Upper lobe of left lung (tissue), 6 donors: Measurements from ENCODE around the gene UTF1. TPM values are rescaled to one million over a fixed set of nuclear protein-coding genes. Genes with fewer than 3 reads are reported as not detected.

Source experiments
- ATAC-seq, 2 donors: fragments of 200-7000 bp; cut with Tn5 transposase; one replicate each; pipeline ENCODE4 v1.9.1; 2022; ENCODE audit warnings: mild to moderate bottlenecking in 2 of 2, moderate library complexity in 2 of 2; ENCODE audit not compliant: low FRiP score in 2 of 2
- DNase-seq, 2 donors: peaks; one replicate each; pipeline ENCODE4 v3.0.0-alpha.2; 2019 to 2020
- H3K27ac ChIP-seq, 4 donors: fragments of 200-600 bp; sonication (generic); one replicate each; pipeline ENCODE4 v1.5.1; 2016 to 2019
- H3K27me3 ChIP-seq, 4 donors: fragments of 200-600 bp; sonication (generic); one replicate each; pipeline ENCODE4 v1.5.1; 2017 to 2019
- H3K36me3 ChIP-seq, 4 donors: fragments of 200-600 bp; sonication (generic); one replicate each; pipeline ENCODE4 v1.5.1; 2016 to 2019
- H3K4me1 ChIP-seq, 4 donors: fragments of 200-600 bp; sonication (generic); one replicate each; pipeline ENCODE4 v1.5.1; 2018 to 2019
- H3K4me3 ChIP-seq, 4 donors: fragments of 200-600 bp; sonication (generic); one replicate each; pipeline ENCODE4 v1.5.1; 2017 to 2019; ENCODE audit warnings: mild to moderate bottlenecking in 2 of 4, moderate library complexity in 1 of 4
- H3K9me3 ChIP-seq, 4 donors: fragments of 200-600 bp; sonication (generic); one replicate each; pipeline ENCODE4 v1.5.1; 2018 to 2019
- EP300 ChIP-seq, 4 donors: sonication (generic); formaldehyde crosslinking; IDR thresholded peaks; one replicate each; pipeline ENCODE4 v1.5.1; 2017; ENCODE audit warnings: antibody characterized with exemption in 4 of 4, control low read depth in 2 of 4
- POLR2A ChIP-seq, 4 donors: fragments of 450-650 bp; IDR thresholded peaks; one replicate each; pipeline ENCODE4 v1.5.1; 2016 to 2017; ENCODE audit warnings: antibody characterized with exemption in 4 of 4, mild to moderate bottlenecking in 2 of 4
- POLR2AphosphoS5 ChIP-seq, 2 donors: sonication (generic); formaldehyde crosslinking; IDR thresholded peaks; one replicate each; pipeline ENCODE4 v1.5.1; 2017; ENCODE audit warnings: antibody characterized with exemption in 2 of 2
- WGBS, 2 donors: methylation state at CpG; one replicate each; pipeline ENCODE4 v1.1.5; 2017 to 2018; 5-methylcytosine and 5-hydroxymethylcytosine counted together
- total RNA-seq, 6 donors: library from RNA; depleted of rRNA in 4 of 6; stranded (reverse); fragments of >200 nt in 4 of 6; gene quantifications; one replicate each; pipeline versions ENCODE4 v1.1.0 to v1.2.1, GENCODE V29; 2016 to 2021
- TF ChIP-seq, protein P1 (sequence below), 6 experiments: fragments of 450-650 bp in 4 of 6; fragments of 200-600 bp in 2 of 6; sonication (generic) in 2 of 6; IDR thresholded peaks; one replicate each; pipeline ENCODE4 v1.5.1; 2016 to 2019; ENCODE audit warnings: antibody characterized with exemption in 6 of 6
- donor health status: DM: no; HTN: no; CAD: no; lungs with moderate emphysema.
- donor health status: DM: no; HTN: yes; CAD: no; lungs with severe emphysema.

UTF1 gene
- total RNA-seq, 6 donors from 2014 or later = 0.26 to 0.37 TPM; not detected in 4

DNA sequence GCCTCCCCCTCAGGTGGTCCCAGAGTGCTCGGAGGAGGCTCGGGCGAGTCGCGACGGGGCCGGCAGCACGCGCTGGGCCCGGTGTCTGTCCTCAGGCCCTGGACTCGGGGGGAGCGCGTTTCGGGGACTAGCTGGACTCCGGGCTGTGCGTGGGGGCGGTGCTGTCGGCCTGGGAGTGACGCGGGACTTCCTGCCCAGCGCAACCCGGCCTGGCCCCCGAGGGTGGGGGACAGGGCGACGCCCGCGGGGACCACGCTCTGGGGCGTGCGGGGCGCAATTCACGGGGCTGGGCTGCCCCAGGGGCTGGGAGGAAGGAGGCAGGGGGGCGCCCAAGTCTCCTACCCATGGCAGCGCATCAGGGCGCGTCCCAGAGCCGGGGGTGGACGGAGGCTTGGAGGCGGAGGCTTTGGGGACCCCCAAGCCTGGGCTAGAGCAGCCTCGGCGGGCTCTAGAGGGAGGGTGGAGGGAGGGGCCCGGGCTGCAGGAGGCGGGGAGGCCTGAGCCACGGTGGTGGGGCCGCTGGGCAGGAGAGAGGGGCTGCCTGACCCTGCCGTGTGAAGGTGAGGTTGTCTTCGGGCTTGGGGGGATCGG, 5.3 kb downstream of the UTF1 start:
- no peaks in the 10 kb centered on the region for H3K36me3 ChIP-seq
- H3K4me3 ChIP-seq = peak overlapping the region in 3 of 4 donors; percentile 30 to 46 (median 43)
- peak; percentile 46 to 90 for DNase-seq
- 0 to 5% methylated on average over 1 to 11 of the region's 48 CpGs for WGBS, 2 donors
- TF ChIP-seq, protein P1, sequence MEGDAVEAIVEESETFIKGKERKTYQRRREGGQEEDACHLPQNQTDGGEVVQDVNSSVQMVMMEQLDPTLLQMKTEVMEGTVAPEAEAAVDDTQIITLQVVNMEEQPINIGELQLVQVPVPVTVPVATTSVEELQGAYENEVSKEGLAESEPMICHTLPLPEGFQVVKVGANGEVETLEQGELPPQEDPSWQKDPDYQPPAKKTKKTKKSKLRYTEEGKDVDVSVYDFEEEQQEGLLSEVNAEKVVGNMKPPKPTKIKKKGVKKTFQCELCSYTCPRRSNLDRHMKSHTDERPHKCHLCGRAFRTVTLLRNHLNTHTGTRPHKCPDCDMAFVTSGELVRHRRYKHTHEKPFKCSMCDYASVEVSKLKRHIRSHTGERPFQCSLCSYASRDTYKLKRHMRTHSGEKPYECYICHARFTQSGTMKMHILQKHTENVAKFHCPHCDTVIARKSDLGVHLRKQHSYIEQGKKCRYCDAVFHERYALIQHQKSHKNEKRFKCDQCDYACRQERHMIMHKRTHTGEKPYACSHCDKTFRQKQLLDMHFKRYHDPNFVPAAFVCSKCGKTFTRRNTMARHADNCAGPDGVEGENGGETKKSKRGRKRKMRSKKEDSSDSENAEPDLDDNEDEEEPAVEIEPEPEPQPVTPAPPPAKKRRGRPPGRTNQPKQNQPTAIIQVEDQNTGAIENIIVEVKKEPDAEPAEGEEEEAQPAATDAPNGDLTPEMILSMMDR (IDR thresholded peaks at IDR 0.05) = no peak
- TF ChIP-seq POLR2AphosphoS5 (IDR thresholded peaks at IDR 0.05) (no peak), POLR2A (IDR thresholded peaks at IDR 0.05) (peak in 1 of 4 donors; percentile 48), EP300 (IDR thresholded peaks at IDR 0.05) (no peak)
- peaks cover 2 to 65% (median 39%) of the 10 kb centered on the region in 4 donors for H3K27me3 ChIP-seq
- H3K27ac ChIP-seq = peak overlapping the region; percentile 51 to 73 (median 64)
- peak in 1 of 2 donors; percentile 72 for ATAC-seq
- H3K9me3 ChIP-seq = no peaks in the 10 kb centered on the region
- H3K4me1 ChIP-seq = peaks cover 22 to 45% (median 32%) of the 10 kb centered on the region in 4 donors

DNA sequence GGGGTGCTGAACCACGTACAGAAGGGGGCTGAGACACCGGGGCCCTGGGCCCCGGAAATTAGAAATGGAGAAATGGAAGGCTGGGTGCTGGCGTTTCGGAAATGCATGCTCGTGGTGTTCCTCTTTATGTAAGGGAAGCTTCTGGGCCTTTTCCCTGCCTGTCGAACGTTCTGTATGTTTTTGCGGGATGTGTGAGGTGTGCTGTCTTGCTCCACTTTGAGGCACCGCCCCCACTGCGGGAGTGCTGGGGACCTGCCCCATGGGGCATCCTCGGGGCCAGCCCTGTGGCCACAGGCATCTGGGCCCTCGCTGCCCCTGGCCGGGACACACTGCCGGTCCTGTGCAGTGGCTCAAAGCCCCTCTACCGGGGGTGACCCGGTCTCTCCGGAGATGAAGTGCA, 5.9 kb downstream of the UTF1 start:
- Histone ChIP-seq H3K4me1 (peaks cover 18 to 44% (median 31%) of the 10 kb centered on the region in 4 donors), H3K27ac (peak overlapping the region in 3 of 4 donors; percentile 43 to 64 (median 51)), H3K36me3 (no peaks in the 10 kb centered on the region), H3K4me3 (peak overlapping the region in 3 of 4 donors; percentile 30 to 46 (median 43)), H3K9me3 (no peaks in the 10 kb centered on the region), H3K27me3 (peaks cover 2 to 61% (median 36%) of the 10 kb centered on the region in 4 donors)
- DNase-seq = peak in 1 of 2 donors; percentile 84
- no peak for TF ChIP-seq POLR2AphosphoS5 (IDR thresholded peaks at IDR 0.05)
- TF ChIP-seq POLR2A (IDR thresholded peaks at IDR 0.05) = no peak
- TF ChIP-seq, protein P1 (IDR thresholded peaks at IDR 0.05) = no peak
- TF ChIP-seq EP300 (IDR thresholded peaks at IDR 0.05) = no peak
- WGBS, 2 donors = 0 to 3% methylated on average over 9 to 15 of the region's 18 CpGs
- peak in 1 of 2 donors; percentile 18 for ATAC-seq

- peak in 1 of 2 donors; percentile 88 for DNase-seq
- H3K4me1 ChIP-seq = peaks cover 18 to 46% (median 37%) of the 10 kb centered on the region in 4 donors
- peak overlapping the region in 3 of 4 donors; percentile 30 to 46 (median 43) for H3K4me3 ChIP-seq
- no peaks in the 10 kb centered on the region for H3K9me3 ChIP-seq
- TF ChIP-seq, protein P1 (IDR thresholded peaks at IDR 0.05) = no peak
- no peak for TF ChIP-seq POLR2A (IDR thresholded peaks at IDR 0.05)
- no peak for TF ChIP-seq POLR2AphosphoS5 (IDR thresholded peaks at IDR 0.05)
- no peak for TF ChIP-seq EP300 (IDR thresholded peaks at IDR 0.05)
- ATAC-seq = peak in 1 of 2 donors; percentile 23
- 4% methylated on average over 57 of the region's 103 CpGs; no CpG with 5 or more reads in 1 of the 2 donors for WGBS, 2 donors
- peak overlapping the region in 3 of 4 donors; percentile 13 to 64 (median 43) for H3K27ac ChIP-seq
- no peaks in the 10 kb centered on the region for H3K36me3 ChIP-seq
- H3K27me3 ChIP-seq = peaks cover 2 to 60% (median 34%) of the 10 kb centered on the region in 4 donors
Observed at GRCh38 chr10:133236401-133237240, 6.6 kb downstream of the UTF1 start.

DNA sequence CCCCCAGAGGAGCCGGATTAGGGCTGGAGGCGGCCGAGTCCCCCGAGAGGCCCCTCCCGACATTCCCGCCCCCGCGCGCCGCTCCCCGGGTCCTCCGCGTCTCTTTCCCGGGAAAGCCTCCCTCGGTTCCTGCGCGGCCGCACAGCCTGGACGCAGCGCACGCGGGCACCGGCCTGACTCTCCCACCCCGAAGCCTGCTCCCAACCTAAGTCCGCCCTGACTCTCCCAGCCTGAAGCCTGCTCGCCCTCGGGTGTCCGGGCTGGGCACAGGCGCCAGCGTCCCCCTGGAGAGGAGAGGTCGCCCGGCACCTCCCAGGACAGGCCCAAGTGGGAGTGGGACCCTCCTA, 7.2 kb downstream of the UTF1 start:
- no peaks in the 10 kb centered on the region for H3K9me3 ChIP-seq
- WGBS, 2 donors = 8% methylated on average over 12 of the region's 32 CpGs; no CpG with 5 or more reads in 1 of the 2 donors
- TF ChIP-seq EP300 (IDR thresholded peaks at IDR 0.05) (no peak), POLR2AphosphoS5 (IDR thresholded peaks at IDR 0.05) (no peak), POLR2A (IDR thresholded peaks at IDR 0.05) (no peak)
- TF ChIP-seq, protein P1 (IDR thresholded peaks at IDR 0.05) = no peak
- DNase-seq (peak in 1 of 2 donors; percentile 85), ATAC-seq (no peak)
- peaks cover 18 to 48% (median 42%) of the 10 kb centered on the region in 4 donors for H3K4me1 ChIP-seq
- no peaks in the 10 kb centered on the region for H3K36me3 ChIP-seq
- no peak overlapping the region for H3K27ac ChIP-seq
- peaks cover 2 to 55% (median 32%) of the 10 kb centered on the region in 4 donors for H3K27me3 ChIP-seq
- H3K4me3 ChIP-seq = peak overlapping the region in 3 of 4 donors; percentile 30 to 46 (median 43)
